ENCODE measurements around the gene ERFE.

DNA sequence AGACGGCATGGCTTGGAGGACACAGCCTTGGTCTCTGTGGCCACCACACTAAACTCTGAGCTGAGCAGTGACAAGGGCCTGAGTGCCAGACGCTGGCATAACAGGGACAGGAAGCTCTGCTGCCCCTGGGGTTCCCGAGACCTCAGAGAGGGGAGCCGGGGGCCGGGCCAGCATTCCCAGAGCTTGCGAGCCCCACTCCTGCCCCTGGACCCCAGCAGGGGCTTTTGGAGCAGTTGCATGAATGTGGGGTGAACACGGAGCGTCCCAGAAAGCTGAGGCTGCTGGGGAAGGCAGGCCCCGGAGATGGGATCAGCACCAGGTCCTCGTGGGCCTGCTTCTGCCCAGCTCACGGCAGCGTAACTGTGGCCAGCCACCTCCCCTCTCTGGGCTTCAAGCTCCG lies 7.6 kb upstream of the ERFE start:
- TF ChIP-seq POLR2A (IDR thresholded peaks at IDR 0.05) (no peak), CTCF (IDR thresholded peaks at IDR 0.05) (no peak)

All from suprapubic skin (tissue), 3 donors.